ENCODE results near the gene SWSAP1.

The SWSAP1 gene

DNA sequence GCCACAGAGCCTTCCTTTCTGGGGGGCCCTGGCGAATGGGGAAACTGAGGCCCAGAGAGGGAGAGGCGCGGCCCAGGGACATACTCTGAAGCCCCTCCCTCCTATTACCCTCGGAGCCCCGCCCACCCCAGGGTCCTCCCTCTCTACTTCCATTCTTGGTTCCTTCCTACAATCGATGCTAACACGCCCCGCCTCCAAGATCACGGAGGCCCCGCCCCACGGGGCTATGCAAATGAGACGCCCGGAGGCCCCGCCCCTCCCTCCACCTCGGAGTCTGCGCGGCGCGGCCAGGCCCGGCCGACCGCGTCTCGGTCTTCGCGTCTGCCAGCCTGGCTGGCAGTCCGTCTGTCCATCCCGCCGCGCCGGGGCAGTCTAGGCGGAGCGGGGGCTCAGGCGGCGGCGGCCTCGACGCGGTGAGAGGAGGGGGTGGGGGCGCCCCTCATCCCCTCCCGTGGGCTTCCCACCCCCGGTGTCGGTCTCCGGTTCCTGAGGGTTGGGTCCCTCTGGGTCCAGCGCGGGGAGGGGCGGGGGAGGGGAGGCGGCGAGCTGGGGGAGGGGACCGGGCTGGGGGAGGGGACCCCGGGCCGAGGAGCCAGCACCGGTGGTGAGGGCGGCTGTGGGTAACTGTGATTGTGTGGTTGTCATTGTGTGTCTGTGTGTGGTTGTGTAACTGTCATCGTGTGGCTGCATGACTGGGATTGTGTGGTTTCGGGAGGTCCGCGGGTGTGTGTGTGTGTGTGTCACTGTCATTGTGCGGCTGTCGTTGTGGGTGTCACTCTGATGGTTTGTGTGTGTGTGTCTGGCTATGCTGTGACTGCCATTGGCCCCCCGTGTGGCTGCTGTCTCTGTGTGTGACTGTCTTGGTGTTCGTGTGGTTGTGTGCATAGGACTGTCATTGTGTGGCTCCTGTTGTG, 19.0 kb upstream of the SWSAP1 start, which contains the start of gene PLPPR2:
TSS of gene PLPPR2 (plus strand) at position 273 of the 914 bp plus-strand sequence. CDS start 2,242 bp downstream, outside the sequence.
- in situ Hi-C loops (cut with MboI; ENCODE audit: low pct_unique_long_range_greater_than_20kb, low sequenced_read_pairs, unreplicated experiment), result no loop called here
- TF ChIP-seq, protein P1, sequence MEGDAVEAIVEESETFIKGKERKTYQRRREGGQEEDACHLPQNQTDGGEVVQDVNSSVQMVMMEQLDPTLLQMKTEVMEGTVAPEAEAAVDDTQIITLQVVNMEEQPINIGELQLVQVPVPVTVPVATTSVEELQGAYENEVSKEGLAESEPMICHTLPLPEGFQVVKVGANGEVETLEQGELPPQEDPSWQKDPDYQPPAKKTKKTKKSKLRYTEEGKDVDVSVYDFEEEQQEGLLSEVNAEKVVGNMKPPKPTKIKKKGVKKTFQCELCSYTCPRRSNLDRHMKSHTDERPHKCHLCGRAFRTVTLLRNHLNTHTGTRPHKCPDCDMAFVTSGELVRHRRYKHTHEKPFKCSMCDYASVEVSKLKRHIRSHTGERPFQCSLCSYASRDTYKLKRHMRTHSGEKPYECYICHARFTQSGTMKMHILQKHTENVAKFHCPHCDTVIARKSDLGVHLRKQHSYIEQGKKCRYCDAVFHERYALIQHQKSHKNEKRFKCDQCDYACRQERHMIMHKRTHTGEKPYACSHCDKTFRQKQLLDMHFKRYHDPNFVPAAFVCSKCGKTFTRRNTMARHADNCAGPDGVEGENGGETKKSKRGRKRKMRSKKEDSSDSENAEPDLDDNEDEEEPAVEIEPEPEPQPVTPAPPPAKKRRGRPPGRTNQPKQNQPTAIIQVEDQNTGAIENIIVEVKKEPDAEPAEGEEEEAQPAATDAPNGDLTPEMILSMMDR (IDR thresholded peaks at IDR 0.05; ENCODE audit: extremely low read depth, insufficient read depth, missing control alignments), result no peak
- peak; percentile 93 for DNase-seq (ENCODE audit: low spot score)

DNA sequence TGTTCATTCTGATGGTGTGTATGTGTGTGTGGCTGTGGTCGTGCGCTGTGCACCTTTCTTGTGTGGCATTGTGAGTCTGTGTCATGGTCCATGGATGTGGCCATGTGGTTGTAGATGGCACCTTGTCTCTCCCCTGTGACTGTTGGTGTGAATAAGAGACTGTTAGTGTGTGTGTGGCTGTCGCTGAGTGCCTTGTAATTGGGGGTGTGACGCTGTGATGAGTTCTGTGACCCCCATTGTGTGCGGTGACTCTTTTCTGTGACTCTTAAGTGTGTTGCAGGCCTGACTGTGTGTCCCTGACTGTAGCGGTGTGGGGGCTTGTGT, 18.4 kb upstream of the SWSAP1 start:
- DNase-seq (ENCODE audit: low spot score), result no peak
- in situ Hi-C loops (cut with MboI; ENCODE audit: low pct_unique_long_range_greater_than_20kb, low sequenced_read_pairs, unreplicated experiment), result no loop called here
- TF ChIP-seq, protein P1 (IDR thresholded peaks at IDR 0.05; ENCODE audit: extremely low read depth, insufficient read depth, missing control alignments), result no peak

DNA sequence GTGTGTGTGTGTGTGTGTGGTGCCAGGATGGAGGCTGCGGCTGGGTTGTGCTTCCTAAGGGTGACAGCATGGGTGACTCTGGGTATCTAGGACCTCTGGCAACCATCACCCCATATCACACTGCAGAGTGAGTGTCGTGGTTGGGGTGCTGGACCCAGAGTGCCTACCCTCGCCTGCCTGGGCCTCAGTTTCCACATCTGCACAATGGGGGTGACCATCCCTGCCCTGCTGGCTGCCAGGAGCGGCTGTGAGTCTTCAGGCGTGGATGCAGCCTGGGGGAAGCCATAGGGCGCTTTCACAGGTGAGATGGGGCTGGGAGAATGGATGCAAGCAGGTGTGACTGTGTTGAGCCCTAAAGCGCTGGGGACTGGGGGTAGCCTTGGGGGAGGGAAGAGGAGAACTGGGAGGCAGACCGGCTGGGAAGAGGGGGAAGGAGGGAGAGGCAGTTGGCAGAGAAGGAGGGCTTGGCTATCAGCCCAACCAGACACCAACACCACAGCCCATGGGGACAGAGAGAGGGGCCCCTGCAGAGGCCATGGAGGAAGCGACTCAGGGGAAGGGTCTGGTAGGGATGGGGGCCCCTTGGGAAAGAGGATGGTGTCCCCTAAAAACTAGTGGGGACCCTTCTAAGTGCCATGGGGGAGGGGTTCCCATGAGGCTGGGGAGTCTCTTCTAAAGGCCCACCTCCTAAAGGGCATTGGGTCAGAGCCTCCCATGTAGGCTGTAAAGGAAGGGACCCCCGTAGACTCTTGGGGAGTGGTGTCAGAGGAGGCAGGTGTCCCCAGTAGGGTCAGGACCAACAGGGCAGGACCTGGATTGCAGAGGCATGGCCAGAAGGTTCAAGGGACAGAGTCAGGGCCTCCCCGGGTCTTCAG, 17.6 kb upstream of the SWSAP1 start:
- in situ Hi-C loops (cut with MboI; ENCODE audit: low pct_unique_long_range_greater_than_20kb, low sequenced_read_pairs, unreplicated experiment), result no loop called here
- TF ChIP-seq, protein P1 (IDR thresholded peaks at IDR 0.05; ENCODE audit: extremely low read depth, insufficient read depth, missing control alignments), result no peak
- no peak for DNase-seq (ENCODE audit: low spot score)

DNA sequence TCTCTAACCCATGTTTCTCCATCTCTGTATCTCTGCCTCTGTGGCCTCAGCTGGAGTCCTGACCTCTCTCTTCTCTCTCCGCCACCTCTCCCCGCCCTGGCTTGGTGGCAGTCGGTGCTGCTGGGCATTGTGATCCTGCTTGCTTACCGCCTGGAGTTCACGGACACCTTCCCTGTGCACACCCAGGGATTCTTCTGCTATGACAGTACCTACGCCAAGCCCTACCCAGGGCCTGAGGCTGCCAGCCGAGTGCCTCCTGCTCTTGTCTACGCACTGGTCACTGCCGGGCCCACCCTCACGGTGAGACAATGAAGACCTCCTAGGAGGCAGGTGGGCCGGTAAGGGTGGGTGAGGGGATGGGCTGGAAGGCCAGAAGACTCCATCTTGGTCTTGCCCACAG, 15.0 kb upstream of the SWSAP1 start:
- no peak for DNase-seq (ENCODE audit: low spot score)
- in situ Hi-C loops (cut with MboI; ENCODE audit: low pct_unique_long_range_greater_than_20kb, low sequenced_read_pairs, unreplicated experiment), result no loop called here

DNA sequence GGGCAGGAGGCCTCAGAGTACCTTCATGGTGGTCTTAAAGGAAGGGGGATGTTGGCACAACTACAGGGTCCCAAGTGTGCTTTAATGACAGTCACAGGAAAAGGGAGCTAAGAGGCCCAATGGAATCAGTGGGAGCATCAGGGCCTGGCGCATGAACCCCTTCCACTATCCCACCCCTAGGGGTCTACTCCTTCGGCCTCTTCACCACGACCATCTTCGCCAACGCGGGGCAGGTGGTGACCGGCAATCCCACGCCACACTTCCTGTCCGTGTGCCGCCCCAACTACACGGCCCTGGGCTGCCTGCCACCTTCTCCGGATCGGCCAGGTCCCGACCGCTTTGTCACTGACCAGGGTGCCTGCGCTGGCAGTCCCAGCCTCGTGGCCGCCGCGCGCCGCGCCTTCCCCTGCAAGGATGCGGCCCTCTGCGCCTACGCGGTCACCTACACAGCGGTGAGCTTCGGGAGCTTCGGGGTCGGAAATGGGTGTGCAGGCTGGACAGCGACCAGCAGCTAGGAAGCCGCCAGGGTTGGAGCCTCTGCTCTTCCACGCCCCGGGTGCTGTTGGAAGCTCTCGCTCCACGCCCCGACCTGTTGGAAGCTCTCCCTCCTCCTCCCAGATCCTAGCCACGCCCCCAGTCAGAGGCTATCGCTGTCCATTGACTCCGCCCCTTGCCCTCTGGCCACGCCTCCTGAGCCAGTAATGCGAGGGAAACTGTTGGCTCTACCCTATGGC, 13.3 kb upstream of the SWSAP1 start:
- TF ChIP-seq, protein P1 (IDR thresholded peaks at IDR 0.05; ENCODE audit: extremely low read depth, insufficient read depth, missing control alignments), result no peak
- DNase-seq (ENCODE audit: low spot score), result no peak
- in situ Hi-C loops (cut with MboI; ENCODE audit: low pct_unique_long_range_greater_than_20kb, low sequenced_read_pairs, unreplicated experiment), result no loop called here

More for the DNA sequence above, 15.0 kb upstream of the SWSAP1 start:
- TF ChIP-seq, protein P1 (IDR thresholded peaks at IDR 0.05; ENCODE audit: extremely low read depth, insufficient read depth, missing control alignments), result no peak
